HTR-8/SVneo (cell line): ENCODE results near the gene HSPB6.

Source experiments
- DNase-seq: peaks from one replicate; pipeline ENCODE4 v3.0.0; 2011; ENCODE audit warnings: low spot score, mixed read lengths; ENCODE audit not compliant: insufficient read length
- FAIRE-seq: peaks from 2 replicates; lab custom pipeline; 2011; peaks lifted over from hg19 to GRCh38; lab: Jason Lieb, UNC

HSPB6 gene

DNA sequence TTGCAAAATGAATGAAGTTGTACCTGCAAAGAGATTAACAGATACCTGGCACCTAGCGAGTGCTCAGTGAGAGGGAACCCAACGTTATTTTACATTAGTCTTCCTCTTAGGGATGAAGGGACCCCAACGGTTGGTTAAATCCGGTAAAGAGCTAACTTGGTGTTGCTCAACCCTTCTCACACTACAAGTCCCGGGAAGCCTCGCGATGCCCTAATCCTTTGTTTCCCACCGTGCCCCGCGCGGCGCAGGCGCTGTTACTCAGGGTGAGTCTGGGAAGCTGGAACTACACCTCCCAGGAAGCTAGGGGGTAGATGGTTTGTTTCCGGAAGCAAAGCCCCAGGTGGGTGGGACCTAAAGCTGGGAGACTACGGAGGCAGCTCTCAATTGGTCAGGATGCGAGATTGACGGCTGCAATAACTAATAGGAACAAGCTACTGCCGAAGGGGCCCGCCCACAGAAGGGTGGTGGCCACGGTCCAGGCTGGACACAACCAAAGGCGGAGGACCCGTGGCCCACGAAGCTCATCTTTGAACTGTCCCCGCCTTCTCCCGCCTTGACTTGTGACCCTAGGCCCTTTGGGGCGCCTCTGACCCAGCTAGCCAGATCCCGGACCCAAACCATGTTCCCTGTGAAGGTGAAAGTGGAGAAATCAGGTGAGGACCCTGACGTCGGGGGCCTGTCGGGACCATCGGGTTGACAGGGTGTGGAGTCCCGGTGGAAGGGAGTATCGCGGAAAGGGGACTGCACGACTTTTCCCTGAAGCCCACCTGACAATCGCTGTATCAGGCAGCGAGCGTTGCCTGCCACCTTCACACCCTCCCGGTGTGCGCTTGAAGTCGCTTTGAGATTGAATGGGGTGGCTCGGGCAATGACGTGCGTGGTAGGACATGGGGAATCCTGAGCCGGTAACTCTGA is 8.5 kb downstream of the HSPB6 start, which contains the start of gene LIN37:
LIN37 (plus strand) TSS at position 471 of the 915 bp plus-strand sequence; CDS start at position 620, 149 bp downstream.
- FAIRE-seq (peak; percentile 58), DNase-seq (peak; percentile 99)

DNA sequence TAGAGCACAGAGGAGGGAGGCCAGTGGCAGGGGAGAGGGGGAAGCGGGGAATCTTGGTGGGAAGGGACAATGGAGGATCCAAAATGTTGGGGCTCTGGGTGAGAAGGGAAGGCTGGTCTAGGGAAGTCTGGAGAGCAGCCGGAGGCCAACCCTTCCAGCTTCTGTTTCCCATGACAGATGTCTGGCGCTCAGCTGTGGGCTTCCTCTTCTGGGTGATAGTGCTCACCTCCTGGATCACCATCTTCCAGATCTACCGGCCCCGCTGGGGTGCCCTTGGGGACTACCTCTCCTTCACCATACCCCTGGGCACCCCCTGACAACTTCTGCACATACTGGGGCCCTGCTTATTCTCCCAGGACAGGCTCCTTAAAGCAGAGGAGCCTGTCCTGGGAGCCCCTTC is 10.3 kb downstream of the HSPB6 start:
- DNase-seq: no peak
- no peak for FAIRE-seq

DNA sequence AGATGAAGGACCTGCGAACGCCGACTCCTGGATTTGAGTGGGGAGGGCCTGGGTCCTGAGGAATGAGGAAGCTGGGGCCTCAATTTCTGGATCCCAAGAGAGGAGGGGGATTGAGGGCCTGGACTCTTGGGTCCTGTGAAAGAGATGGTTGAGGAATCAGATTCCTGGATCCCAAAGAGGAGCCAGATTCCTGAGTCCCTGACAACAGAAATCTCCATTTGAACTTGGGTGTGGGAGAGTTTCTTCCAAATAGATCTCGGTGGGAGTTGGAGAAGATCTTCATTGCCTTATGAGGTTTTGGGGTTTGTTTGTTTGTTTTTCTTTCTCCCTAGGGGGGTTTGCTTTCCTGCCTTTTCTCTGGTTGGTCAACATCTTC is 10.8 kb downstream of the HSPB6 start:
- no peak for DNase-seq
- no peak for FAIRE-seq

DNA sequence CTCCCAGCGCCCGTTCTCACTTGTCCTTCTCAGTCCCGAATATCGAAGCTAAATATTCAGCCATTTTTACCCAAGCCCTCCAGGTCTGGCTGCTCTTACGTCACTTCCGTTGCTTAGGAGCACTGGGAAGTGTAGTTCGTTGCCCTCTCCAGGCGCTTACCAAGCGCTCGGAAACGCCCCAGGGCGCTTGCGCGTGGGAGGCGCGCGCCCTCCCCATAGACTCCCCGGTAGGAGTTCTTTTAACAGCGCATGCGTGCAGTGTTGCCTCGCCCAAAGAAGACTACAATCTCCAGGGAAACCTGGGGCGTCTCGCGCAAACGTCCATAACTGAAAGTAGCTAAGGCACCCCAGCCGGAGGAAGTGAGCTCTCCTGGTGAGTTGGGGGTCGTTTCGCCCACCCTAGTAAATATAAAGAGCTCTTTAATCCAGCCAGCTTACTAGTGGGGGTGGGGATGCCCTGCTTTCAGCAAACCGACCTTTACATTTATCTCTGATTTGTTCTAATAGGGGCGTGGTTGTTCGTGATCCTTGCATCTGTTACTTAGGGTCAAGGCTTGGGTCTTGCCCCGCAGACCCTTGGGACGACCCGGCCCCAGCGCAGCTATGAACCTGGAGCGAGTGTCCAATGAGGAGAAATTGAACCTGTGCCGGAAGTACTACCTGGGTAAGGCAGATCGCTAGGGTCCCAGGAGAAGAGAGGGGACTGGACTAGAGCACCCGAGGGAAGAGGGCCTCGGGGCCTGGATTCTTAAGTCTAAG is 11.3 kb downstream of the HSPB6 start, which contains the start of the genes PSENEN and U2AF1L4:
PSENEN (plus strand) TSS at position 324 of the 759 bp plus-strand sequence; CDS start at position 604, 280 bp downstream.
U2AF1L4 (minus strand) TSS at position 91 of the 759 bp plus-strand sequence; CDS start at position 64, 27 bp downstream.
- no peak for FAIRE-seq
- DNase-seq: peak; percentile 96

DNA sequence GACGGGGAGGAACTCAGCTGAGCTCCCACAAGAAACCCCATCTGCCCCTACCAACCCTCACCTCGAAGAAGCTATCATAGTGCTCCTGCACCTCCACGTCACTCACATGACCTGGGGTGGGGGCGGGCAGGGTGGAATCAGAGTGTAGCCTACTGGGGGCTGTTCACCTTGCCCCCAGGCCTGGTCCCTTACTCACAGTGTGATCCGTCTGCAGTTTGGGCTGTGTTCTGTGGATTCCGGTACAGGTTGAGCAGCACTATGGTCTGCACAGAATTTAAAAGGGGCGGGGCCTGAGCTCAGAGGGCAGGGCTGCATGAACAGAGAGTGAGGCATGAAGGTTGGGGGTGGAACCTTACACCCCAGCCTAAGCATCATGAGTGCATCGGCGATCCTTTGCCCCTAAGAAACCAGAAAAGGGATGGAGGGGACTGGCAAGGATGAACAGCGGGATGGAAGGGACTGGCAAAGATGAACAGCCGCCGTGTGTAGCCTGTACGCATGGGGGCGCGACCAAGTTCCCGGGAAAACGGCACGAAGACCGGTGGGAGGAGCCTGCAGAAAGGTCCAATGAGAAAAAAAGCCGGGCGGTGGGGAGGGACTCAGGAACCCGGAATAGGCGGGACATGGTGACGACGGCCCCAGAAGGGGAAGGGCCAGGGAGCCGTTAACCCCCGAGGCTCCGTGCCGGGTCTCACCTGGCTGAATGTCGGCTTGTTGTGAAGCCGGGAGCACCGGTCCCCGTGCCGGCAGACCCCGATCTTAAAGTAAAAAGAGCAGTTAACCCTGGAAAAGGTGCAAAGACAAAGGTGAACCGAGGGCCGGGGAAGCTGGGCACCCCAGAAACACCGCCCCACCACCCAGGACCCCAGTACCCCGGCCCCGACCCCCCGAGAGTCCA is 12.2 kb downstream of the HSPB6 start:
- DNase-seq (peak; percentile 84), FAIRE-seq (no peak)

DNA sequence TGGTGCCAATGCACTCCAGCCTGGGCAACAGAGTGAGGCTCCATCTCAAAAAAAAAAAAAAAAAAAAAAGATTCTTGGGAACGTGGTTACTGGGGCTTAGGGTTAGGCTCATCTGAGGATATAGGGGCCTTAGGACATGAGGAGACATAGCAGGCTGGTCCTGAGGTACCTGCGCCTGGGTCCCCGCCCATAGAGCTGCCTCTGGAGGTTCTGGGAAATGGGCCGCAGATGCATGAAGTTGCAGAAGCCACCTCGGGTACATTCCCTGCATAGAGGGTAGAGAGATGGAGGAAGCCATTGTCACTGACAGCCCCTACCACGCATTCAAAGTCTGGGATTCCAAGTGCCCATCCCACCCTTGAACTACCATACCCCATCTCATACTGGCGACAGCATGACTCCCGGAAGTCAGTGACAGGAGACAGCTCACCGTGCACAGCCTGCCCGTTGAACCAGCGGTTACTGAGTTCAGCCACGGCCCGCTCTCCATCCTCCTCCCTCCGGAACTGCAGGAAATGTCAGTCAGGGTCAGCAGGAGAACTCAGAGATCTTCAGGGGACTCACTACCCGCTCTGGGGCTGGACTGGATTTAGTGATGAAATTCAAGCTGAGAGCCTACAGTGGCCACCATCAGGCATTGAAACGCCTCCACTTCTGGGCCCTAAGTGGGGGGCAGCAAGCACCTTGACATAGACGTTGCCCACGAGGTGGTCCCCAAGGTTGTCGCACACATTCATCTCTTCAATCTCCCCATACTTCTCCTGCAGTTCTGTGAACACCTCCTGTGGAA is 13.0 kb downstream of the HSPB6 start:
- no peak for DNase-seq

DNA sequence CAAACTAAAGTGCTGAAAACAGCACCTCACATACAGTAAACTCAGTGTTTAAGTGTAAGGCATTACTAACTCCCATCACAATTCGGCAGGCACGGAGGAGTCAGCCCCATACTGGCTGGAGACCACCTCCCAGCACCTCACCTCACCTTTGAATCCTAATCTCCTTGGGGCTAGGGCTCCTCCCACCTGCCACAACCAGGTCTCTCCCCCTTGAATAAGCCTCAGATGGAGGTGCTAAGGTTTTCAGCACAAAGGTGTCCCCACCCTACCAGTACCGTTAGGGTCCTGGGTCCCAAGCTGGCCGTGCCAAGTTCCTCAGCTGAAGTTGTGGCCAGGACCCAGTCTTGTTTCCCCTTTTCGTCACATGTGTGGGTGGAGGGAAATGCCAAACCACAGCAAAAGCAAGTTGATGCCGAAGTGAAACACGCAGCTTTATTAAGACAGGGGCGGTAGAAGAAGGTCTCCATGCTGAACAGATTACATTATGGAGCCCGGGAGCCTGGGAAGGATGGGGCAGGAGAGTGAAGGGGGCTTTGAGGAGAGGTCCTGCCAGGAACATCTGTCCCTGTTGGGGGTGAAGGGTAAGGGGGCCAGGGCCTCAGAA is 14.6 kb downstream of the HSPB6 start, which contains the start of gene IGFLR1:
IGFLR1 (minus strand) TSS at position 332 of the 604 bp plus-strand sequence. CDS start 1,272 bp downstream, outside the sequence.
- FAIRE-seq (no peak), DNase-seq (no peak)

More for the DNA sequence above, 13.0 kb downstream of the HSPB6 start:
- no peak for FAIRE-seq

DNA sequence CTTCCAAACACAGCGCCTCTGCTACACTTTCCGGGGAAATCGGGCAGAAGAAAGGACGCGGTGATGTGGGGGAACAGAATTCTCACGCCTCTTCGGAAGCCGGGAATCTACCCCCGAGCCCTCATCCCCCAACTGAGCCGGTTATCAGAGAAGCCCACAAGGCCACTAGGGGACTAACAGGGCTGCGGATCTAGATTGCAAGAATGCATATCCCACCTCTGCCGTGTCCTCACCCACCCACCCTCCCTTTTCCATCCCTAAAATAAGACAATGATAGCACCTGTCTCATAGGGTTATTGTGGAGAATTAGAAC is 15.7 kb downstream of the HSPB6 start:
- no peak for FAIRE-seq
- no peak for DNase-seq

DNA sequence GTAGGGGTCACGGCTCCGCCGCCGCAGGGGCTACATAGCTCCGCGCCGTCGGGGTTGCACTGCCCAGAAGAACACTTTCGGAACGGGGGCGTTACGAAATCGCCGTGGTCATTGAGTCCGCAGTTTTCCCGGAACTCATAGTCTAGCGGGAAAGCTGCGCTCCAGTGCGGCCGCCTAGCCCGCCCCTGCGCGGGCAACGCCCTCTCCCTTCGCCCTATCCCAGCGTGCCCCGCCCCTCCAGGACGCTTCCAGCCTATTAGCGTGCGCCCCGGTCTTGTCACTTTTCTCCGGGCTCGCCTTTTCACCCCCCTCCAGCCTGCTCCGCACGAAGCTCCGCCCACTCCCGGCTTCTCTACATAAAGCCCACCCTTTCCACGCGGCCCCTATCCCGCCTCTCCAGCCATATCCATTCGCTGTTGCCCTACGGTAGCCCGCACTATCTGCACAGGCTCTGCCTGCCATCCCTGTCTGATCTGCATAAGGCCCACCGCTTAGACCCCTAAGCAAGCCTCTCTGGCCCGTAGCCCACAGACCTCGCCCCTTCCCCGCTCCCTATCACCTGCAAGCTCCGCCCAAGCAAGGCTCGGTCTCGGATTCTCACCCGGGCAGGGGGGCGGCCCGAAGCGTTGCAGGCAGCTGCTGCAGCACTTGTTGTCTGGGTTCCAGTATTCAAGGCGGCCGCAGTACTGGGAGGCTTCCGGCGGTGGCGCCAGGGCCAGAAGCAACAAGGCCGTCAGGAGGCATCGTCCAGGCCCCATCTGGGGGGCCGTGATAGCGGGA is 16.2 kb downstream of the HSPB6 start:
- DNase-seq: peak; percentile 99
- FAIRE-seq: peak; percentile 46

DNA sequence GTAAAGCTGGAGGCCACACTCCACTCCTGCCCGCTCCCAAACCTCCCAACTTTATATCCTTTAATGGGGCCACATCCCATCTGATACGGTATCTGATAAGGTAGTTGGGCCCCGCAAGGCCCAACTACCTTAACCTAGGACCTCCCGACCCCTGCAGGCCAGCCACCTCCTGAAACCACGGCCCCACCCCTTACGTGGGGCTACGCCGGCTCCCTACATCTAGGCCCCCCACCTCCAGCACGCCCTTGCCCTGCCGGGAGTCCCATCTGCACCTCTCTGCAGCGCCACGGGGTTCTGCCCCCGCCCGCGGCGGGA is 16.8 kb downstream of the HSPB6 start:
- FAIRE-seq (no peak), DNase-seq (no peak)

DNA sequence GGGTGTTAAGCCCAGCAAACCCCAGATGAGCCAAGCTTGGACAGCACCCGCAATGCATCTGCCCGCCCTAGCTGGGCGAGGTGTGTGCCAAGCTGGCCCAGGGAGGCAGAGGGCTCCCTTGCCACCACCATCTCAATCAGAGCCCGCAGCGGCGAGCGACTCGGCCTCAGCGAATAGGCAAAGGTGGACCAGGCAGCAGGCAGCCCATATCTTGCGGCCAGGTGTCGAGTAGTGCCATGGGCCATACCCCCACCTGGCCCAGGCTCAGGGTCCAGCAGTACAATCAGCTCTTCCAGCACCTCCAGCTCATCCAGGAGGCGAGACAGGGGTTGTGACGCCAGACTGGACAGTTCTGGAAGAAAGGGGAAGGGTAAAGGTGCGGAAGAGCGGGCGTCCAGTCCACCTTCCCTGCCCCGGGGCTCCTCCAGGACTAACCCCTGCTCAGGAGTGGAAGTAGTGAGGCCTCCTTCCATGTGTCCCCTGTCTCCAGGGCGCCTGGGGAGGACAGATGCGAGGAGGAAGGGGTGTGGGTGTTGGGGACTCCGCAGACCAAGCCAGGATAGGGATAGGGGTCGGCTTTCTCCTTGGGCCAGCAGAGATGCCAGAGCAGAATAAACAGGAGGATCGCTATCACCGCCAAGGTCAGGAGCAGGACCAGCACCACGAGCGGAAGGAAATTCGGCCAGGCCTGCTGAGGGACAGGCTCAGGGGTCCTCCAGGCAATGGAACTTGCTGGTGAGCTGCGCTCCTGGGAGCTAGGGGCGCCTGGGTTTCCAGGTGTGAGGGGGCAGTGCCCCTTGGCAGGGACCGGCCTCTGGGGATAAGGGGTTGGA is 17.3 kb downstream of the HSPB6 start:
- DNase-seq (no peak), FAIRE-seq (no peak)

DNA sequence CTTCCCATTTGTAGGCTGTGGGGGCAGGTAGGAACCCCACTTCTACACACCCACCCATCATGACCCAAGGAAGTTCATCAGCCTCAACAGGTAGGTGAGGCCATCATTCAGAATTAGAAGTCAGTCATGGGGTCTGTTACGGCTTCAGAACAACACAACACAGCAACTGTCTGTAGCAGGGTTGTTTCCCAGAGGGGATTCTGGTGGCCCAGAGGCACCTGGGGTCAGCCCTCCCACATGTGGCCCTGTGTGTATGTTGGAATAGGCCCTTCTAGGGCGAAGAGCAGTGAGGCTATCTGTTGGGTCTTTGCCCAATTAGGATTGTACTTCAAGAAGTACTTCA is 18.0 kb downstream of the HSPB6 start:
- FAIRE-seq: no peak
- no peak for DNase-seq

DNA sequence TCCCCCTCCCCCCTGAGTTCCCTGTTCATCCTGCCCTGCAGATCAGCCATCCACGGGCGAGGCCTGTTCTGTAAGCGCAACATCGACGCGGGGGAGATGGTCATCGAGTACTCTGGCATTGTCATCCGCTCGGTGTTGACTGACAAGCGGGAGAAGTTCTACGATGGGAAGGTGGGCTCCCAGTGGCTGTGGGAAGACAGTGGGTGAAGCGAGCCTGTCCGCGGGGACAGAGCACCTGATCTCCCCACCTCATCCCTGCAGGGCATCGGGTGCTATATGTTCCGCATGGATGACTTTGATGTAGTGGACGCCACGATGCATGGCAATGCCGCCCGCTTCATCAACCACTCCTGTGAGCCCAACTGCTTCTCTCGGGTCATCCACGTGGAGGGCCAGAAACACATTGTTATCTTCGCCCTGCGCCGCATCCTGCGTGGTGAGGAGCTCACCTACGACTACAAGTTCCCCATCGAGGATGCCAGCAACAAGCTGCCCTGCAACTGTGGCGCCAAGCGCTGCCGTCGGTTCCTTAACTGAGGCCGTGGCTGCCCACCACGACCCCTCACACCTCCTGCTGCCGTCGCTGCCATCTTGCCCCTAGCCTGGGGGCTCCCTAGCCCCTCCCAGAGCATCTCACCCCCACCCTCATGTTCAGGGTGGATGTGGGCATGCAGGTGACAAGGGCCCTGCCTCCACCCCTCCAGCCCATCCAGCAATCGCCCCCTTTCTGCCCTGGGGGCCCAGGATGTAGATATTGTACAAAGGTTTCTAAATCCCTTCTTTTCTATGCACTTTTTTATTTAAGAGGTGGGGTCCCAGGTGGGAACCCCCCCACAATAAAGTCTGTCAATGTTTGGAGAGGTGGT is 18.6 kb downstream of the HSPB6 start:
- DNase-seq (no peak), FAIRE-seq (no peak)

DNA sequence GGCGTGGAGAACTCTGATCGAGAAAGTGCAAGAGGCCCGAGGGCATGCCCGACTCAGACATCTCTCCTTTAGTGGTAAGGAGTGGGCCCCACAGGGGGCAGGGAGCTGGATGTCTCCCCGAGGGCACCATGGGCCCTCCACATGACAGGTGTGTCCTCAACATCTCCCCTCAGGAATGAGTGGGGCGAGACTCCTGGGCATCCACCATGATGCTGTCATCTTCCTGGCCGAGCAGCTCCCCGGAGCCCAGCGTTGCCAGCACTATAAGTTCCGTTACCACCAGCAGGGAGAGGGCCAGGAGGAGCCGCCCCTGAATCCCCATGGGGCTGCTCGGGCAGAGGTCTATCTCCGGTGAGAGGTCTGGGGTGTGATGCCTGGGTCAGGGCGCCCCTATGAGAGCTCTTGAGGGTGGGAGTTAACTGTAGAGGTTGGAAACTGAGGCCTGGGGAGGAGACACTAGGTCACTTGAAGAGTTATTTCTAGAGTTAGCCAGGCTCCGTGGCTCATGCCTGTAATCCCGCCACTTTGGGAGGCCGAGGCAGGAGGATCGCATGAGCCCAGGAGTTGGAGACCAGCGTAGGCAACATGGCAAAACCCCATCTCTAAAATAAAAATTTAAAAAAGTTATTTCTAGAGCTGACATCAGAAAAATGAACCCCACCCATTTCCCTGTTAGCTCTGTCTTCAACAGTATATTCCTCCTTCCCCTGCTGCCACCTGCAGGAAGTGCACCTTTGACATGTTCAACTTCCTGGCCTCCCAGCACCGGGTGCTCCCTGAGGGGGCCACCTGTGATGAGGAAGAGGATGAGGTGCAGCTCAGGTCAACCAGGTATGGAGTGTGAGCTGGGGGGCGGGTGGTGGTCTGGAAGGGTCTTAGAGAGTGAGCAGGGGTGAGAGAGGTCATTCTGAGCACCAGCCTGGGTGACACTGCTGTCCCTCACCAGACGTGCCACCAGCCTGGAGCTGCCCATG is 19.6 kb downstream of the HSPB6 start:
- DNase-seq: no peak
- no peak for FAIRE-seq

DNA sequence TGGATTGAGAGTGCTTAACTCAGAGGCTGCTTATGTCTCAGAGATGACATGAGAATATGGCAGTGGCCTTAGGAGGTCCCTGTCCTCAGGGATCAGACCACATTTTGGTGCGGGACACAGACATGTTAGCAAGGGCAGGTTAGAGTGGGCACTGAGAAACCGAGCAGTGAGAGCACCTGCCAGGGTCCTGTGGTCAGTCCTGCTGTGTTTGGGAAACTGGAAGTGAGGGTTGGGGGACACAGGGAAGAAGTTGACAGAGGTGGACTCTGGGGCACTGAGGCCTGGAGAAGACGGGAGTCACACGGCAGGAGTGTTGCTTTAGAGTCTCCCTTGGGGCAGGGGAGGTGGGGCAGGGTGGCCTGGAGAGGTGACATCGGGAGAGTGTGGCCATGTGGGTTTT is 21.9 kb downstream of the HSPB6 start:
- FAIRE-seq: no peak
- no peak for DNase-seq
